T47D (cell line): ENCODE measurements around the gene GPRC5D.

Experiments used
- DNase-seq, 2 experiments: peaks; one replicate each; pipeline versions ENCODE4 v3.0.0 to v3.0.0-alpha.2; 2011 to 2012; ENCODE audit warnings: low read depth in 1 of 2, low spot score in 1 of 2
- JUND ChIP-seq: IDR thresholded peaks from 2 replicates; pipeline ENCODE4 v1.6.1; 2012; ENCODE audit warnings: low read depth
- in situ Hi-C: cut with HindIII; loops from 2 replicates; pipeline ENCODE4 v1.10.0; 2016; ENCODE audit warnings: low sequenced_read_pairs, low pct_unique_long_range_greater_than_20kb

The GPRC5D gene

GRCh38 chr12:12907552-12907951 is 44.4 kb downstream of the GPRC5D start:
- in situ Hi-C loops: no loop called here
- DNase-seq: no peak
- no peak for TF ChIP-seq JUND

- no peak for TF ChIP-seq JUND
- no peak for DNase-seq
- in situ Hi-C loops: no loop called here
Measured at GRCh38 chr12:12903642-12904609, 48.0 kb downstream of the GPRC5D start.

- TF ChIP-seq JUND: no peak
- no peak for DNase-seq
- in situ Hi-C loops: no loop called here
Measured at GRCh38 chr12:12902036-12902435, 49.9 kb downstream of the GPRC5D start.

- in situ Hi-C loops: no loop called here
- no peak for TF ChIP-seq JUND
- DNase-seq: no peak
Measured at GRCh38 chr12:12901158-12901791, 50.7 kb downstream of the GPRC5D start.

- DNase-seq: no peak
- no peak for TF ChIP-seq JUND
- in situ Hi-C loops: no loop called here
Measured at GRCh38 chr12:12900786-12901157, 51.2 kb downstream of the GPRC5D start.

- in situ Hi-C loops: no loop called here
- TF ChIP-seq JUND: no peak
- no peak for DNase-seq
Measured at GRCh38 chr12:12899530-12900380, 52.2 kb downstream of the GPRC5D start.

GRCh38 chr12:12898911-12899511 is 53.0 kb downstream of the GPRC5D start:
- TF ChIP-seq JUND: no peak
- in situ Hi-C loops: no loop called here
- no peak for DNase-seq

GRCh38 chr12:12898136-12898717 is 53.7 kb downstream of the GPRC5D start:
- no peak for DNase-seq
- no peak for TF ChIP-seq JUND
- in situ Hi-C loops: no loop called here

GRCh38 chr12:12897302-12897701 is 54.7 kb downstream of the GPRC5D start:
- in situ Hi-C loops: no loop called here
- no peak for TF ChIP-seq JUND
- no peak for DNase-seq

- TF ChIP-seq JUND: no peak
- DNase-seq: no peak
- in situ Hi-C loops: no loop called here
Measured at GRCh38 chr12:12896260-12896659, 55.7 kb downstream of the GPRC5D start.

- no peak for DNase-seq
- TF ChIP-seq JUND: no peak
- in situ Hi-C loops: no loop called here
Measured at GRCh38 chr12:12893438-12893837, 58.5 kb downstream of the GPRC5D start.

GRCh38 chr12:12892681-12893141 is 59.3 kb downstream of the GPRC5D start:
- TF ChIP-seq JUND: no peak
- DNase-seq: no peak
- in situ Hi-C loops: no loop called here
